Measurements from ENCODE around the gene PITPNC1. TPM values are rescaled to one million over a fixed set of nuclear protein-coding genes. Genes with fewer than 3 reads are reported as not detected.
"Not testable (repeated sequence)": the region's sequence is repeated elsewhere in the genome, so short reads cannot be mapped to it uniquely, and the experiment has no call there.

PITPNC1 gene
- total RNA-seq, 1 donor from 2014 or later: 5.4 TPM

DNA sequence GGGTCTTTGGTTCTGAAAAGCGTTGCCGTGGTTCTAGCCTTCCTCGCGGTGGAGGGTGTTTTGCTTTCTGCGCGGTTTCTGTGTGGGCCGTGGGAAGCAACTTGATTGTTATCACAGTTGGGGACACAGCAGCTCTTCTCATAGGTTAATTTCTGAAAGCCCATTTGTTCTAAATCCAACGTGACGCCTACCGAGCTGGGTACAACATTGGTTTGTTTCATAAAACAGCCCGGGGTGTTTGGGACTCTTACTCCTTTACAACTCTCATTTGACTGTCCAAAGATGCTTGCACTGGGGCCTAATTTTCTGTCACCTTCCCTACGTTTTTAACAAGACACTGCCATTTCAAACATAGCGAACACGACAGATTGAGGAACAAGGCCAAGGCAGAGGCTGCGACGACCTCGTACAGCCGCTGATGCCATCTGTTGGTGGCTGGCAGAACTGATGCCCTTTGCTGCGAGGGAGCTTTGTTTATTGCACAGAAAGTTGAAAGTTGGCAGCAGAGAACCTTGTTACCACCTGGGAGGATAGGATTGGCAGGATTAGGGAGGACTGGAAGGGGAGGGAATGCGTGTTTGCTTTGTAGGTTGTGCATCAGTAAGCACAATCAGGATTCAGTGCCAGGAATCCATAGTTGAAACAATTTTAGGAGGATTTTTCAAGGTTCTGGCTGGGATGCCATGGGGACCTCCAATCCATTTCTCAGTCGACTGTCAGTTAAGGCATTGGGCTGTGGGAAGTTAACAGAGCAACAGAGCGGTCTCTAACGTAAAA lies 98.3 kb downstream of the PITPNC1 start:
- H3K27me3 Mint-ChIP-seq (ENCODE audit: low read depth): no peaks in the 10 kb centered on the region
- TF ChIP-seq, protein P1, sequence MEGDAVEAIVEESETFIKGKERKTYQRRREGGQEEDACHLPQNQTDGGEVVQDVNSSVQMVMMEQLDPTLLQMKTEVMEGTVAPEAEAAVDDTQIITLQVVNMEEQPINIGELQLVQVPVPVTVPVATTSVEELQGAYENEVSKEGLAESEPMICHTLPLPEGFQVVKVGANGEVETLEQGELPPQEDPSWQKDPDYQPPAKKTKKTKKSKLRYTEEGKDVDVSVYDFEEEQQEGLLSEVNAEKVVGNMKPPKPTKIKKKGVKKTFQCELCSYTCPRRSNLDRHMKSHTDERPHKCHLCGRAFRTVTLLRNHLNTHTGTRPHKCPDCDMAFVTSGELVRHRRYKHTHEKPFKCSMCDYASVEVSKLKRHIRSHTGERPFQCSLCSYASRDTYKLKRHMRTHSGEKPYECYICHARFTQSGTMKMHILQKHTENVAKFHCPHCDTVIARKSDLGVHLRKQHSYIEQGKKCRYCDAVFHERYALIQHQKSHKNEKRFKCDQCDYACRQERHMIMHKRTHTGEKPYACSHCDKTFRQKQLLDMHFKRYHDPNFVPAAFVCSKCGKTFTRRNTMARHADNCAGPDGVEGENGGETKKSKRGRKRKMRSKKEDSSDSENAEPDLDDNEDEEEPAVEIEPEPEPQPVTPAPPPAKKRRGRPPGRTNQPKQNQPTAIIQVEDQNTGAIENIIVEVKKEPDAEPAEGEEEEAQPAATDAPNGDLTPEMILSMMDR (IDR thresholded peaks at IDR 0.05): peak; percentile 88
- peaks cover 3% of the 10 kb centered on the region for H3K36me3 Mint-ChIP-seq (ENCODE audit: low read depth)
- H3K4me1 Mint-ChIP-seq (ENCODE audit: low read depth): peaks cover 4% of the 10 kb centered on the region
- H3K4me3 Mint-ChIP-seq (ENCODE audit: unreplicated experiment): no peak overlapping the region
- no peaks in the 10 kb centered on the region for H3K9me3 Mint-ChIP-seq (ENCODE audit: low read depth)
- no peak overlapping the region for H3K27ac Mint-ChIP-seq (ENCODE audit: unreplicated experiment)
- DNase-seq (ENCODE audit: low spot score): no peak

DNA sequence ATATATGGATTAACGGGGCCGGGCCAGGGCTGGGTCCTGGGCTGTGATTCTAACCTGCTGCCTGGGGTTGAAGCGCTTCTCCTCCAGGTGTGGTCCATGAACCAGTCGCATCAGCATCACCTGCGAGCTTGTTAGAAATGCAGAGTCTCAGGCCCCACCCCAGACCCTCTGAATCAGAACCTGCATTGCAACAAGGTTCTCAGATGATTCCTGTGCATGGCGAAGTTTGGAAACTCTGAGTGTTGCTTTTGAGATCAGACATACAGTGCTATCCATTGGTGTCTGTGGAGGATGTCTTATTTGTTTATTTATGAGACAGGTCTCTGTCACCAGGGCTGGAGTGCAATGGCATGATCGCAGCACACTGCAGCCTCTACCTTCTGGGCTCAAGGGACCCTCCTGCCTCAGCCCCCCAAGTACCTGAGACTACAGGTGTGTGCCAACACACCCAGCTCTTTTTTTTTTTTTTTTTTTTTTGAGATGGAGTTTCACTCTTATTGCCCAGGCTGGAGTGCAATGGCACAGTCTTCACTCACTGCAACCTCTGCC lies 99.8 kb downstream of the PITPNC1 start:
- Mint-ChIP-seq H3K4me1 (ENCODE audit: low read depth) (peaks cover 7% of the 10 kb centered on the region), H3K9me3 (ENCODE audit: low read depth) (no peaks in the 10 kb centered on the region), H3K4me3 (ENCODE audit: unreplicated experiment) (no peak overlapping the region), H3K27ac (ENCODE audit: unreplicated experiment) (no peak overlapping the region), H3K36me3 (ENCODE audit: low read depth) (peaks cover under 1% of the 10 kb centered on the region), H3K27me3 (ENCODE audit: low read depth) (no peaks in the 10 kb centered on the region)
- DNase-seq (ENCODE audit: low spot score): no peak
- TF ChIP-seq, protein P1 (IDR thresholded peaks at IDR 0.05): no peak

DNA sequence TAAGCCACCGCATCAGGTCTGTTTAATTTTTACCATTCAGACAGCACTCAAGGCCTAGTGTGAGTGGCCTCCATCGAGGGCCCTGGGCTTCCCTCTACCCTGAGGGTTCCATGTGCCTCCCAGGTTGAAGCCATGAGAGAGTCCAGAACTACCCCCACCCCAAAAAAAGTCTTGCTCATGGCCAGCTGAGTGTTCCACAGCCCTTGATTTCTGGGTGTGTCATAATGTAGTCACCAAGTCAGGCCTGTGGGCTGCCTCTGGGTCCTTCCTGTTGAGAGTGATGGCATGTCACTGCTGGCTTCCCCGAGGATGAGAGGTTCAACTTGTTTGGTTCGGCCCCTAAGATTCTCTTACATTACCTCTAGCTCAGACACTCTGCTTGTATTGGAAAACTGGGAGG lies 100.6 kb downstream of the PITPNC1 start:
- Mint-ChIP-seq H3K27me3 (ENCODE audit: low read depth) (no peaks in the 10 kb centered on the region), H3K36me3 (ENCODE audit: low read depth) (no peaks in the 10 kb centered on the region), H3K9me3 (ENCODE audit: low read depth) (no peaks in the 10 kb centered on the region), H3K4me3 (ENCODE audit: unreplicated experiment) (no peak overlapping the region), H3K4me1 (ENCODE audit: low read depth) (peaks cover 9% of the 10 kb centered on the region), H3K27ac (ENCODE audit: unreplicated experiment) (no peak overlapping the region)
- TF ChIP-seq, protein P1 (IDR thresholded peaks at IDR 0.05): no peak
- DNase-seq (ENCODE audit: low spot score): no peak

DNA sequence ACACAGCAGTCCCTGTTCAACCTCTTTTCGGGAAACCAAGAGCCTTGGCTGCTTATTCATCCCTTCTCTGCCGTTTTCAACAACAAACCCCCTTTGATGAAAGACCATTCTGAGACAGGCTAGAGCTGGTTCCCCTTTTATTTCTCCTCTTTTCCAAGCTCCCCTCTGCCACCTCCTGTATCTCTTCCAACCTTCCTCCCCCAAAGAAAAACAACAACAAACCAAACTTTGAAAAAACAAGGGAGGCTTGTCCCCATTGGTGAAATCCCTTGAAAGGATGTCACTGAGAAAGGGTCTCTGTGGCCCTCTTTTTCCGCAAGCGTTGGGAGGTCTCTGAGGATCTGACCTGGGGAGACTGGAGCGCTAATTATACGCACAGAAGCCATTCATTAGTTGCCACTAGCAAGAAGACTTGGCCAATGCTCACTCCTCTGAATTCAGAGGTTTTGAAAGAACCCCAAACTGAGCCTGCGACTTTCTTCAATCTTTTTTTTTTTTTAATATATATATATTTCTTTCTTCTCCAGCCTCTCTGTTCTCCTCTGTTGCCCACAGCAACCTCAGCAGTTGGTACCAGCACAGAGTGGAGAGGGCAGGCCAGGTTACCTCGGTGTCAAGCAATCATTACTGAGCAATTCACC lies 101.4 kb downstream of the PITPNC1 start:
- Mint-ChIP-seq H3K27me3 (ENCODE audit: low read depth) (no peaks in the 10 kb centered on the region), H3K27ac (ENCODE audit: unreplicated experiment) (no peak overlapping the region), H3K36me3 (ENCODE audit: low read depth) (no peaks in the 10 kb centered on the region), H3K4me3 (ENCODE audit: unreplicated experiment) (no peak overlapping the region), H3K9me3 (ENCODE audit: low read depth) (no peaks in the 10 kb centered on the region), H3K4me1 (ENCODE audit: low read depth) (peaks cover 9% of the 10 kb centered on the region)
- no peak for DNase-seq (ENCODE audit: low spot score)
- TF ChIP-seq, protein P1 (IDR thresholded peaks at IDR 0.05): no peak

DNA sequence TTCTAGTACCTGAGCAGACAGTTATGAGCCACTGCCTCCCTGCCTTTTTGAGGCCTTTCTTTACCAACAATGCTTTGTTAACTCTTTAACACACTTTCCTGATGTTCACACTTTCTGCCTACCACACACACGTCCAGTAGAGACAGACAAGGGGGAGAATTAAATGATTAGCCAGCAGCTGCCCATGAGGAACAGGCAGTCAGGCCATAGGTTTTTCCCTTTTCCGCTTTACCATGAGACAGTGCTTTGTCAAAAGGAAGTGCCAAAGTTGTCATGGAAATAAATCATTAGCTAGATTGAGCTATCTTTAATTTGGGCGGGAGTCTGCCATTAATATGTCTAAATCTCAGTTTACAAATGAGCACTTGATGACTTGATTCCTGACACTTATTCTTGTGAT lies 102.1 kb downstream of the PITPNC1 start:
- Mint-ChIP-seq H3K27ac (ENCODE audit: unreplicated experiment) (no peak overlapping the region), H3K9me3 (ENCODE audit: low read depth) (no peaks in the 10 kb centered on the region), H3K27me3 (ENCODE audit: low read depth) (no peaks in the 10 kb centered on the region), H3K4me1 (ENCODE audit: low read depth) (peaks cover 9% of the 10 kb centered on the region), H3K4me3 (ENCODE audit: unreplicated experiment) (no peak overlapping the region), H3K36me3 (ENCODE audit: low read depth) (no peaks in the 10 kb centered on the region)
- DNase-seq (ENCODE audit: low spot score): no peak
- TF ChIP-seq, protein P1 (IDR thresholded peaks at IDR 0.05): no peak

DNA sequence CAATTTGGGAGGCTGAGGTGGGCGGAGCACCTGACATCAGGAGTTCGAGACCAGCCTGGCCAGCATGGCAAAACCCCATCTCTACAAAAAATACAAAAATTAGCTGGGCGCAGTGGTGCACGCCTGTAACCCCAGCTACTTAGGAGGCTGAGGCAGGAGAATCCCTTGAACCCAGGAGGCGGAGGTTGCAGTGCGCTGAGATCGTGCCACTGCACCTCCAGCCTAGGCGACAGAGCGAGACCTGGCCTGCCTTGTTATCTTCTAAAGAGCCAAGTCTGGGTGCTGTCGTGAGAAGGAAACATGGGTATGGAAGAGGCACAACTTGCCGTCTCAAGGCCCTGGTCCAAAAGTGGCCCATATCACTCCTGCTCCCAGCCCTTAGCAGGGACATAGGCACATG lies 103.9 kb downstream of the PITPNC1 start:
- H3K4me1 Mint-ChIP-seq (ENCODE audit: low read depth); H3K27me3 Mint-ChIP-seq (ENCODE audit: low read depth); H3K27ac Mint-ChIP-seq (ENCODE audit: unreplicated experiment); H3K4me3 Mint-ChIP-seq (ENCODE audit: unreplicated experiment); DNase-seq (ENCODE audit: low spot score); H3K9me3 Mint-ChIP-seq (ENCODE audit: low read depth); H3K36me3 Mint-ChIP-seq (ENCODE audit: low read depth): not testable (repeated sequence)
